PC-9 (cell line): Measurements from ENCODE around the gene ABCA2.

Experiments used
- CTCF ChIP-seq: fragments of 200-600 bp; sonication (generic); conservative IDR thresholded peaks from 2 replicates; pipeline ENCODE4 v1.6.1; 2017; ENCODE audit warnings: mixed run types, antibody characterized with exemption, mild to moderate bottlenecking, moderate library complexity
- EZH2 ChIP-seq: fragments of 200-600 bp; sonication (generic); IDR thresholded peaks from 2 replicates; pipeline ENCODE4 v1.8.0; 2017; ENCODE audit warnings: antibody characterized with exemption, low read depth

DNA sequence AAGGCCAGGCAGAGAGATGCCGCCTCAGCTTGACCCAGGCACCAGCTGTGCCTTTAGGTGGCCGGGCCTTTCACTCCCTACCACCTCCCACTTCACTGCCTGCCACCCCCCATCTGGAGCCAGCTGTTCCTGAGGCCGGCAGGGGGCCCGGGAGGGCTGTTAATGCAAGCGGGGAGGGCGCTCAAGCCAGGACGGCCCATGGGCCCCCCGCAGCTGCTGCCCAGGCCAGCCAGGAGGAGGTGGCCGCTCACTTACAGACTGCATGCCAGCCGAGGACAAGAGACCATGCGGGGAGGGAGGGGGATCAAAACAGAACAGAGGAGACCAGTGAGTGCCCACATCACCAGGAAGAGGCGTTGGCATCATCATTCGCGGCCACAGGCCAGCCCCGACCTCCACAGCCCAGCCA is 4.5 kb downstream of the ABCA2 start:
- TF ChIP-seq CTCF (no peak), EZH2 (no peak)
